ENCODE results near the gene IMMP2L. TPM values are rescaled to one million over a fixed set of nuclear protein-coding genes. Genes with fewer than 3 reads are reported as not detected.

The IMMP2L gene
- total RNA-seq, 2 donors from 2014 or later, result 10.9 to 12.7 TPM

GRCh38 chr7:110875346-110875745 lies 686.9 kb downstream of the IMMP2L start:
- H3K27ac Mint-ChIP-seq, result no peak overlapping the region
- no peaks in the 10 kb centered on the region for H3K27me3 Mint-ChIP-seq
- no peaks in the 10 kb centered on the region for H3K4me1 Mint-ChIP-seq (ENCODE audit: low read depth in 2 of 2)
- ATAC-seq (no peak), DNase-seq (ENCODE audit: low spot score) (no peak)
- H3K36me3 Mint-ChIP-seq, result no peaks in the 10 kb centered on the region
- no peak overlapping the region for H3K4me3 Mint-ChIP-seq
- H3K9me3 Mint-ChIP-seq, result peaks cover 3% of the 10 kb centered on the region

GRCh38 chr7:110871856-110872255 lies 690.4 kb downstream of the IMMP2L start:
- no peaks in the 10 kb centered on the region for H3K36me3 Mint-ChIP-seq
- no peaks in the 10 kb centered on the region for H3K27me3 Mint-ChIP-seq
- no peaks in the 10 kb centered on the region for H3K4me1 Mint-ChIP-seq (ENCODE audit: low read depth in 2 of 2)
- H3K4me3 Mint-ChIP-seq, result no peak overlapping the region
- no peak for DNase-seq (ENCODE audit: low spot score)
- H3K9me3 Mint-ChIP-seq, result peaks cover 3% of the 10 kb centered on the region
- no peak for ATAC-seq
- H3K27ac Mint-ChIP-seq, result no peak overlapping the region

- DNase-seq (ENCODE audit: low spot score) (no peak), ATAC-seq (no peak)
- Mint-ChIP-seq H3K4me3 (no peak overlapping the region), H3K4me1 (ENCODE audit: low read depth in 2 of 2) (no peaks in the 10 kb centered on the region), H3K27ac (no peak overlapping the region), H3K36me3 (peaks cover 3% of the 10 kb centered on the region), H3K9me3 (peaks cover 4% of the 10 kb centered on the region), H3K27me3 (no peaks in the 10 kb centered on the region)
These were observed 691.4 kb downstream of the IMMP2L start for GRCh38 chr7:110870926-110871325.

DNA sequence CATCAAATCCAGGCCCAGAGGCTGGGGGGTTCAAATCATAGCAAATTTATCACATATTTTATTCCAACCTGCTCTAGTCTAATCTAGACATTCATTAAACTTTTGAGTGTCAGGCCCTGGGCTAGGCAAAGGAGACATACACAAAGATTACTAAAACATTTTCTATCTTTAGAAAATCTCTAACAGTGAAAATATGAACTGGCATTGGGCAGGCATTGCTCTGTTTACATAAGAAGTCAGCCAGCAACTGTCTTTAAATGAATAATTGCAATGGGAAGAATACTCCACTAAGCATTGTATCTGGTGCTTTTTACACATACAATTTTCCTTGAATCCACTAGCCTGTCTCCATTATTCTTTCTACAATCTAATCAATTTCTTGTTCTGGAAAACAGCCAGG lies 693.8 kb downstream of the IMMP2L start:
- no peaks in the 10 kb centered on the region for H3K27me3 Mint-ChIP-seq
- H3K9me3 Mint-ChIP-seq, result peaks cover 6% of the 10 kb centered on the region
- DNase-seq (ENCODE audit: low spot score), result no peak
- H3K4me3 Mint-ChIP-seq, result no peak overlapping the region
- H3K27ac Mint-ChIP-seq, result no peak overlapping the region
- no peaks in the 10 kb centered on the region for H3K4me1 Mint-ChIP-seq (ENCODE audit: low read depth in 2 of 2)
- ATAC-seq, result no peak
- peaks cover 5% of the 10 kb centered on the region for H3K36me3 Mint-ChIP-seq

- Mint-ChIP-seq H3K27ac (no peak overlapping the region), H3K27me3 (no peaks in the 10 kb centered on the region), H3K36me3 (peaks cover 5% of the 10 kb centered on the region), H3K9me3 (peaks cover 8% of the 10 kb centered on the region), H3K4me3 (no peak overlapping the region), H3K4me1 (ENCODE audit: low read depth in 2 of 2) (no peaks in the 10 kb centered on the region)
- no peak for DNase-seq (ENCODE audit: low spot score)
- no peak for ATAC-seq
These were observed 694.5 kb downstream of the IMMP2L start for GRCh38 chr7:110867771-110868170.

GRCh38 chr7:110863258-110863657 lies 699.0 kb downstream of the IMMP2L start:
- no peak overlapping the region for H3K4me3 Mint-ChIP-seq
- H3K27ac Mint-ChIP-seq, result no peak overlapping the region
- no peaks in the 10 kb centered on the region for H3K27me3 Mint-ChIP-seq
- no peaks in the 10 kb centered on the region for H3K4me1 Mint-ChIP-seq (ENCODE audit: low read depth in 2 of 2)
- ATAC-seq (no peak), DNase-seq (ENCODE audit: low spot score) (no peak)
- peaks cover 5% of the 10 kb centered on the region for H3K36me3 Mint-ChIP-seq
- H3K9me3 Mint-ChIP-seq, result peaks cover 8% of the 10 kb centered on the region

DNA sequence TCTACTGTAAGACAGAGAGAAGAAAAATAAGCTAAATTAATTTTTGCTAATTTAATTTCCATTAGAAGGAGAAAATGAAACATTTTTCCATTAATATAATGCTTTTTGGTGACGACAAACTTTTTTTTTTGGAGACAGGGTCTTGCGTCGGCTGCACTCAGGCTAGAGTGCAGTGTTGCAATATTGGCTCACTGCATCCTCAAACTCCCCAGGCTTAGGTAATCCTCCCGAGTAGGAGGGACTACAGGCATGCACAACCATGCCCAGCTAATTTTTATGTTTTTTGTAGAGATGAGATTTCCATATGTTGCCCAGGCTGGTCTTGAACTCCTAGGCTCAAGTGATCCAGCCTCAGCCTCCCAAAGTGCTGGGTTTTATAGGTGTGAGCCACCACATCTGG lies 701.1 kb downstream of the IMMP2L start:
- no peak for DNase-seq (ENCODE audit: low spot score)
- Mint-ChIP-seq H3K27ac (no peak overlapping the region), H3K27me3 (no peaks in the 10 kb centered on the region), H3K4me1 (ENCODE audit: low read depth in 2 of 2) (no peaks in the 10 kb centered on the region), H3K4me3 (no peak overlapping the region), H3K36me3 (peaks cover 4% of the 10 kb centered on the region), H3K9me3 (peaks cover 7% of the 10 kb centered on the region)
- no peak for ATAC-seq

DNA sequence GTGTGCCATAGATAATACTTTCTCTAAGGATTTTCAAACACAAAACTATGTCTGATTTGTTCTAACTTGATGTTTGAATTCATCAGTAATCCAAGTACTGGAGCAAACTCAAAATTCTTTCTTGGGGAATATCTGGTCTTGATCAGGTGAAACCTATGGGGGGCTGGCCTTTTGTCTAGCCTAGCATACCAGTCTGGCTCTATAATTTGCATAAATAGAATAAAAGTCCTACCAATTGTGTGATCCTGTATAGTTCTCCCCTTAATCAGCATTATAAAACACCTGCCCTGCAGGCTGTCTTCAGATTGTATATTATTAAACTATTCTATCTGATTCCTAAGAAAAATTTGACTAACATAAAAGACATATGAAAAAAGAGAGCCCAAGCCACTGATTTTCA lies 705.2 kb downstream of the IMMP2L start:
- H3K27me3 Mint-ChIP-seq, result no peaks in the 10 kb centered on the region
- no peaks in the 10 kb centered on the region for H3K36me3 Mint-ChIP-seq
- ATAC-seq (no peak), DNase-seq (ENCODE audit: low spot score) (no peak)
- H3K4me1 Mint-ChIP-seq (ENCODE audit: low read depth in 2 of 2), result no peaks in the 10 kb centered on the region
- no peak overlapping the region for H3K27ac Mint-ChIP-seq
- no peak overlapping the region for H3K4me3 Mint-ChIP-seq
- no peaks in the 10 kb centered on the region for H3K9me3 Mint-ChIP-seq

DNA sequence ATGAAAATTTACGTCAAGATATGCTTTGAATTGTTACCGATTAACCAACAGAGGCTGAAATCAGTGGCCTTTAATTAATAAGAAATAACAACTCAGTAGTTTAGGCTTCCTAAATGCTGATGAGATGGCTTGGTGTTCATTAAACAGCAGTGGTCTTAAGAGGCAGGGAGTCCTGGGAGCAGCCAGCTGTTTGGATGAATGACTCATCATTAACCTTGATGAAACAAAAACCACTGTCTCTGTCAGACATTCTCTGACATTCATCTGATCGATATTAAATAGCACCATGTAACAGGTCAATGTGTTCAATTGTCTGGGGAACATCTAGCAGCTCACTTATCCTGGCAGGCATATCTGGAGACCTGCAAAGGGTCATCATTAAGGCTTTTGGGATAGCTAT lies 705.6 kb downstream of the IMMP2L start:
- no peak overlapping the region for H3K27ac Mint-ChIP-seq
- ATAC-seq (no peak), DNase-seq (ENCODE audit: low spot score) (no peak)
- H3K4me3 Mint-ChIP-seq, result no peak overlapping the region
- no peaks in the 10 kb centered on the region for H3K4me1 Mint-ChIP-seq (ENCODE audit: low read depth in 2 of 2)
- no peaks in the 10 kb centered on the region for H3K36me3 Mint-ChIP-seq
- H3K27me3 Mint-ChIP-seq, result no peaks in the 10 kb centered on the region
- no peaks in the 10 kb centered on the region for H3K9me3 Mint-ChIP-seq

GRCh38 chr7:110854651-110855050 lies 707.6 kb downstream of the IMMP2L start:
- DNase-seq (ENCODE audit: low spot score) (no peak), ATAC-seq (no peak)
- Mint-ChIP-seq H3K27me3 (no peaks in the 10 kb centered on the region), H3K9me3 (no peaks in the 10 kb centered on the region), H3K4me1 (ENCODE audit: low read depth in 2 of 2) (no peaks in the 10 kb centered on the region), H3K4me3 (no peak overlapping the region), H3K36me3 (no peaks in the 10 kb centered on the region), H3K27ac (no peak overlapping the region)

- H3K4me1 Mint-ChIP-seq (ENCODE audit: low read depth in 2 of 2), result no peaks in the 10 kb centered on the region
- no peak for DNase-seq (ENCODE audit: low spot score)
- no peaks in the 10 kb centered on the region for H3K36me3 Mint-ChIP-seq
- H3K27me3 Mint-ChIP-seq, result no peaks in the 10 kb centered on the region
- no peak for ATAC-seq
- H3K9me3 Mint-ChIP-seq, result no peaks in the 10 kb centered on the region
- no peak overlapping the region for H3K4me3 Mint-ChIP-seq
- H3K27ac Mint-ChIP-seq, result no peak overlapping the region
These were observed 708.1 kb downstream of the IMMP2L start for GRCh38 chr7:110854166-110854565.

GRCh38 chr7:110853263-110853662 lies 709.0 kb downstream of the IMMP2L start:
- Mint-ChIP-seq H3K27ac (no peak overlapping the region), H3K27me3 (no peaks in the 10 kb centered on the region), H3K9me3 (no peaks in the 10 kb centered on the region), H3K36me3 (peaks cover 6% of the 10 kb centered on the region), H3K4me1 (ENCODE audit: low read depth in 2 of 2) (no peaks in the 10 kb centered on the region), H3K4me3 (no peak overlapping the region)
- no peak for DNase-seq (ENCODE audit: low spot score)
- no peak for ATAC-seq

GRCh38 chr7:110852156-110852940 lies 709.9 kb downstream of the IMMP2L start:
- ATAC-seq, result no peak
- Mint-ChIP-seq H3K4me1 (ENCODE audit: low read depth in 2 of 2) (no peaks in the 10 kb centered on the region), H3K27ac (no peak overlapping the region), H3K4me3 (no peak overlapping the region), H3K27me3 (no peaks in the 10 kb centered on the region), H3K9me3 (no peaks in the 10 kb centered on the region), H3K36me3 (peaks cover 6% of the 10 kb centered on the region)
- no peak for DNase-seq (ENCODE audit: low spot score)

DNA sequence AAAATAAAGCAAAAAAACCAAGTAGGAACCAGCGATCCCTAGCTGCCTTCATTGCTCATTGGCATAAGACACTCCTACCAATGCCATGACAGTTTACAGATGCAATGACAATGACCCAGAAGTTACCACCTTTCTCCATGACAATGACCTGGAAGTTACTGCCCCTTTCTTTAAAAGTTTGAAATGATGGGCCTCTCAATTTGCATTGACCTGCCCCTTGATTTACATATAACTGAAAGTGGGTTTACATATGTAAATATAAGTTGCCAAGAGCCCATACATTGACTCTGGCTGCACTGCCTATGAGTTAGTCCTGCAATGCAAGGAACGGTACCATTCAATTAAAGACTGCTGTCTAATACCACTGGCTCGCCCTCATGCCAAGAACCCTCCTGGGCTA lies 712.1 kb downstream of the IMMP2L start:
- Mint-ChIP-seq H3K27ac (no peak overlapping the region), H3K36me3 (peaks cover 6% of the 10 kb centered on the region), H3K27me3 (no peaks in the 10 kb centered on the region), H3K4me3 (no peak overlapping the region), H3K9me3 (no peaks in the 10 kb centered on the region), H3K4me1 (ENCODE audit: low read depth in 2 of 2) (no peaks in the 10 kb centered on the region)
- DNase-seq (ENCODE audit: low spot score) (no peak), ATAC-seq (no peak)

DNA sequence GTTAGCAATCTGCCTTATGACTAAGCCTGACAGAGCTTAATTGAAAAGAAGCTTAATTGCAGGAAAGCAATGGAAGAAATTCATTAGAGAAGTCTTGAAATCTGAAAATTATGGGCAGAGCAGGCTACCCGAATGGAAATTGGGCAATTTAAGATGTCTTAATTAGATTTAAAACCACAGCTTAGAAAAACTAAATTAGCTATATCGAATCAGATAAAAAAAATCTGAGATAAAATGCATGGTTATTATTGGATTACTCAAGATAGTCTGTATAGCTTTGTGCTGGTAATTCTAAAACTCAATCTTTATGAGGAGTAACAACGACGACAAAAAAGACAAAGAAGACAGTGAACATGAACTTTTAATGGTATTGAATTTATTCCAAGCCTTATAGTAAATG lies 719.5 kb downstream of the IMMP2L start:
- H3K36me3 Mint-ChIP-seq, result no peaks in the 10 kb centered on the region
- no peaks in the 10 kb centered on the region for H3K27me3 Mint-ChIP-seq
- H3K9me3 Mint-ChIP-seq, result peaks cover 8% of the 10 kb centered on the region
- no peaks in the 10 kb centered on the region for H3K4me1 Mint-ChIP-seq (ENCODE audit: low read depth in 2 of 2)
- no peak for ATAC-seq
- DNase-seq (ENCODE audit: low spot score), result no peak
- H3K4me3 Mint-ChIP-seq, result no peak overlapping the region
- H3K27ac Mint-ChIP-seq, result no peak overlapping the region
